Small intestine (tissue), 7 donors: ENCODE measurements around the gene ACTG1. TPM values are rescaled to one million over a fixed set of nuclear protein-coding genes. Genes with fewer than 3 reads are reported as not detected.
A peak's percentile ranks its signal among the peaks of the same experiment; 100 is the strongest.
"Not testable (repeated sequence)": the region's sequence is repeated elsewhere in the genome, so short reads cannot be mapped to it uniquely, and the experiment has no call there.

Experiments used
- DNase-seq, 2 donors: peaks; one replicate each; pipeline versions ENCODE4 v3.0.0 to v3.0.0-alpha.2; 2013
- FAIRE-seq: peaks from 2 replicates; lab custom pipeline; 2012; peaks lifted over from hg19 to GRCh38; lab: Jason Lieb, UNC
- H3K27ac ChIP-seq, 3 donors: one replicate each; pipeline ENCODE4 v1.5.1; 2013; ENCODE audit warnings: low read length in 2 of 3, mild to moderate bottlenecking in 2 of 3, control low read depth in 1 of 3, inconsistent platforms in 1 of 3, low read depth in 1 of 3, moderate library complexity in 1 of 3
- H3K27me3 ChIP-seq, 3 donors: one replicate each; pipeline ENCODE4 v1.6.1; 2013; ENCODE audit warnings: low read length in 3 of 3, inconsistent platforms in 1 of 3; ENCODE audit not compliant: control insufficient read depth in 3 of 3, insufficient read depth in 3 of 3
- H3K36me3 ChIP-seq, 3 donors: one replicate each; pipeline ENCODE4 v1.6.1; 2013; ENCODE audit warnings: low read length in 3 of 3, inconsistent platforms in 1 of 3, low read depth in 1 of 3, mild to moderate bottlenecking in 1 of 3, moderate library complexity in 1 of 3; ENCODE audit not compliant: control insufficient read depth in 3 of 3, insufficient read depth in 2 of 3
- H3K4me1 ChIP-seq, 3 donors: one replicate each; pipeline ENCODE4 v1.6.1; 2013; ENCODE audit warnings: low read length in 2 of 3, inconsistent platforms in 1 of 3, low read depth in 1 of 3, mild to moderate bottlenecking in 1 of 3, moderate library complexity in 1 of 3; ENCODE audit not compliant: control insufficient read depth in 3 of 3, insufficient read depth in 2 of 3
- H3K4me3 ChIP-seq, 3 donors: one replicate each; pipeline ENCODE4 v1.5.1; 2013; ENCODE audit warnings: low read length in 3 of 3, control low read depth in 1 of 3, inconsistent platforms in 1 of 3, low read depth in 1 of 3, mild to moderate bottlenecking in 1 of 3, moderate library complexity in 1 of 3
- H3K9me3 ChIP-seq, 2 donors: one replicate each; pipeline ENCODE4 v1.6.1; 2013; ENCODE audit warnings: low read depth in 1 of 2, low read length in 1 of 2; ENCODE audit not compliant: control insufficient read depth in 2 of 2, insufficient read depth in 1 of 2
- WGBS, 3 donors: extraction: QIAGEN DNeasy Blood & Tissue Kit; methylation state at CpG; one replicate each; pipeline ENCODE4 v1.1.7; 2013; 5-methylcytosine and 5-hydroxymethylcytosine counted together
- polyA plus RNA-seq, 4 donors: library from polyadenylated mRNA; stranded (reverse) in 3 of 4; unstranded in 1 of 4; fragments of 200-250 nt in 3 of 4; fragments of 120-200 nt in 1 of 4; gene quantifications; one replicate each; pipeline versions ENCODE4 v1.2.1 to v1.2.3, GENCODE V29; 2013
- donor health status: healthy with polysubstance abuse.
- donor health status: control.
- donor health status: control.
- donor health status: Bipolar disorder and iron deficiency.
- donor health status: healthy.

The ACTG1 gene
- polyA plus RNA-seq, 4 donors: 1,318 to 3,459 (median 1,787) TPM

DNA sequence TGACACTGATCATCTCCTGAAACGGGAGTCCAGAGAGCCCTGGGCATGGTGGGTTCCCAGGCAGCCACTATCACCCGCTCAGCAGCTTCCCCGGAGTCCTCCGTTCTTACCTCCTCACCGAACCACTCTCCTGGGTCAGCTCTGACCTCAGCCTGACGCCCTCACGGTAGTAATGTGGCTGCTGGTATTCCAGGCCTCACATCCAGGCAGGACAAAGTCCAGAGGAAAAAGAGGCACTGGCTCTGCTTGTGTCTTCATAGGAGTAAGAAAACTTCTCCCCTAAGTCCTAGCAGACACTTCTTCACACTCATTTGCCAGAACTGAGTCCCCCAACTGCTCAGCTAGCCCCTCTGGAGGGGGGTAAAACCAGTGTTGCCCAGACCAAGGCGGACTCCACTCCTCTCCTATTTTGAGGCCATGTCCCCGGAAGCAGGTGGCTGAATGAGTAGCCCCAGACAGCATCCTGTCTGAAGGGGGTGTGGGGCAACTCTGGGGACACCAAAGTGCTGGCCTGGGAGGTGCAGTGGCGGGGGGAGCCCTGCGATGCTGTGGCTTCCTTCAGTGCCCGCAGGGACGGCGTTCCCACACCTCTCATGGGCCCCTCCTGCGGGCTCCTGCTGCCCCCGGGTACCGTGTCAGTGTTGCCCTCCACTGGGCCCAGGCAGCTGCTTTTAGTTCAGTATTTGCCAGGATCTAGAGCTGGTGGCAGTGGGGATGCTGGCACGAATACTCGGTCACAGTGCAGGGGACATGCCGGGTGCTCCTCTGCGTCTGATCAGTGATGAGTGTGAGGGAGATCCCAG, 20.9 kb upstream of the ACTG1 start:
- Histone ChIP-seq H3K27ac (no peak overlapping the region), H3K27me3 (peaks cover 0 to 31% (median 2%) of the 10 kb centered on the region in 3 donors), H3K36me3 (peaks cover 0 to 7% (median 0%) of the 10 kb centered on the region in 3 donors), H3K4me3 (no peak overlapping the region), H3K4me1 (peaks cover 0 to 23% (median 3%) of the 10 kb centered on the region in 3 donors), H3K9me3 (no peaks in the 10 kb centered on the region)
- peak; percentile 51 to 57 for DNase-seq
- no peak for FAIRE-seq
- WGBS, 3 donors: 40 to 57% (median 49%) methylated on average over 21 of the region's 21 CpGs

DNA sequence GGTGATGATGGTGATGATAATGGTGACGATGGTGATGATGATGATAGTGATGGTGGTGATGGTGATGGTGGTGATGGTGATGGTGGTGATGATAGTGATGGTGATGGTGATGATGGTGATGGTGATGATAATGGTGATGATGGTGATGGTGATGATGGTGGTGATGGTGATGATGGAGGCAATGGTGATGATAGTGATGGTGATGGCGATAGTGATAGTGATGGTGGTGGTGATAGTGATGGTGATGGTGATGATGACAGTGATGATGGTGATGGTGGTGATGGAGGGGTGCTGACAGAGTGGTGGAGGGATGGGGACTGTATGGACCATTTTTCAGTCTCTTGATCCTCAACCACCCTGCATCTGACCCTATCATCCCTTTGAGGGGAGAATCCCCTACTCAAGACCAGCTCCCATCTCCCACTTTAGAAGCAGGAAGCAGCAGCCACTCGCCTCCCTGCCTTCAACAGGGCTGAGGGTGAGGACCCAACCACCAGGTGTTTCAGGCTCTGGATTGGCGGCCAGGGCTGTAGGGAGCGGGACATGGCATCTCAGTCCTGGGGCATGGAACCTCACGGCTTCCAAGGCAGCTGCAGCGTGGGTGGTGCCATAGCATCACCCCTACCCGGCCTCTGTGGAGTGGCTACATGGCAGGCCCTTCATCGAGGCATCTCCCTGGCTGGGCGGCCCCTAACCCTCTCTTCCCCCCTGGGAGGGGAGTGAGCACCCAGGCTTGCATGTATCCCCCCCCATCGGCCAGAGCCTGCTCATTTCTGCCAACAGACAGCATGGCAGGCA, 20.1 kb upstream of the ACTG1 start:
- no peak for DNase-seq
- 91 to 95% (median 92%) methylated on average over 10 to 11 of the region's 11 CpGs for WGBS, 3 donors
- Histone ChIP-seq H3K36me3 (no peaks in the 10 kb centered on the region), H3K27me3 (peaks cover 0 to 38% (median 2%) of the 10 kb centered on the region in 3 donors), H3K4me1 (peaks cover 0 to 20% (median 3%) of the 10 kb centered on the region in 3 donors), H3K4me3 (no peak overlapping the region), H3K27ac (no peak overlapping the region), H3K9me3 (no peaks in the 10 kb centered on the region)
- no peak for FAIRE-seq

DNA sequence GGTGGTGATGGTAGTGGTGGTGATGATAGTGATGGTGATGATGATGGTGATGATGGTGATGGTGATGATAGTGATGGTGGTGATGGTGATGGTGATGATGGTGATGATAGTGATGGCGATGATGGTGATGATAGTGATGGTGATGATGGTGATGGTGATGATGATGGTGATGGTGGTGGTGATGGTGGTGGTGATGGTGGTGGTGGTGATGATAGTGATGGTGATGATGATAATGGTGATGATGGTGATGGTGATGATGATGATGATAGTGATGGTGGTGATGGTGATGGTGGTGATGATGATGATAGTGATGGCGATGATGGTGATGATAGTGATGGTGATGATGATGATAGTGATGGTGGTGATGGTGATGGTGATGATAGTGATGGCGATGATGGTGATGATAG, 19.4 kb upstream of the ACTG1 start:
- not testable (repeated sequence) for FAIRE-seq, H3K4me3 ChIP-seq, DNase-seq, H3K27ac ChIP-seq, H3K36me3 ChIP-seq, H3K9me3 ChIP-seq
- Histone ChIP-seq H3K4me1 (peaks cover 0 to 13% (median 0%) of the 10 kb centered on the region in 3 donors), H3K27me3 (peaks cover 0 to 38% (median 2%) of the 10 kb centered on the region in 3 donors)
- WGBS, 3 donors: 95 to 100% (median 95%) methylated on average over 3 of the region's 3 CpGs

DNA sequence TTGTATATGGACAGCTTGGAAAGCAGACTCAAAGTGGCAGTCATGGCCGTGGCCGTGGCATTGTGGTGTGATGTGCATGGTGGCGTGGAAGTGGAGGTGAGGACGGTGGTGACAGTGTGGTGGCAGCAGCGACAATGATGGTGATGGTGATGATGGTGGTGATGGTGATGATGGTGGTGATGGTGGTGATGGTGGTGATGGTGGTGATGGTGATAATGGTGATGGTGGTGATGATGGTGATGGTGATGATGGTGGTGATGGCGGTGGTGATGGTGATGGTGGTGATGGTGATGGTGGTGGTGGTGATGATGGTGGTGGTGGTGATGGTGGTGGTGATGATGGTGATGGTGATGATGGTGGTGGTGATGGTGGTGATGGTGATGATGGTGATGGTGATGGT, 18.4 kb upstream of the ACTG1 start:
- not testable (repeated sequence) for FAIRE-seq, H3K9me3 ChIP-seq, H3K4me3 ChIP-seq, H3K4me1 ChIP-seq, H3K36me3 ChIP-seq, DNase-seq, H3K27ac ChIP-seq
- peaks cover 0 to 36% (median 2%) of the 10 kb centered on the region in 3 donors for H3K27me3 ChIP-seq
- WGBS, 3 donors: 80 to 91% (median 82%) methylated on average over 6 of the region's 6 CpGs

DNA sequence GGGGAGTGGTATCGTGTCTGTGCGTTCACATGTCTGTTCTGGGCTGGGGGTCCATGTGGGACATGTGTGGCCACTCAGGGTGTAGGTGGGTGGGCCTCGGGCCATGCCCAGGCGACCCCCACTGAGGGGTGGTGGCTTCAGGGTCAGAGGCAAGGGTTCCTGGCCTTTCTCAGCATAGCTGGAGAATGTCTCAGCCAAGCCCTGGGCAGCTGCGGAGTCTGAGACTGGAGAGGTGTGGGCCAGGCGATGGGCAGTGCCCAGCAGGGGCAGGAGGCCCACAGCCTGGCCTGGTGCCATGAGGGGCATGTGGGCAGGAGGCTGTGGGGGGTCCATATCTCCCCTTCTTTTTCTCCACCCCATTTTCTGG, 16.8 kb upstream of the ACTG1 start:
- no peak for FAIRE-seq

DNA sequence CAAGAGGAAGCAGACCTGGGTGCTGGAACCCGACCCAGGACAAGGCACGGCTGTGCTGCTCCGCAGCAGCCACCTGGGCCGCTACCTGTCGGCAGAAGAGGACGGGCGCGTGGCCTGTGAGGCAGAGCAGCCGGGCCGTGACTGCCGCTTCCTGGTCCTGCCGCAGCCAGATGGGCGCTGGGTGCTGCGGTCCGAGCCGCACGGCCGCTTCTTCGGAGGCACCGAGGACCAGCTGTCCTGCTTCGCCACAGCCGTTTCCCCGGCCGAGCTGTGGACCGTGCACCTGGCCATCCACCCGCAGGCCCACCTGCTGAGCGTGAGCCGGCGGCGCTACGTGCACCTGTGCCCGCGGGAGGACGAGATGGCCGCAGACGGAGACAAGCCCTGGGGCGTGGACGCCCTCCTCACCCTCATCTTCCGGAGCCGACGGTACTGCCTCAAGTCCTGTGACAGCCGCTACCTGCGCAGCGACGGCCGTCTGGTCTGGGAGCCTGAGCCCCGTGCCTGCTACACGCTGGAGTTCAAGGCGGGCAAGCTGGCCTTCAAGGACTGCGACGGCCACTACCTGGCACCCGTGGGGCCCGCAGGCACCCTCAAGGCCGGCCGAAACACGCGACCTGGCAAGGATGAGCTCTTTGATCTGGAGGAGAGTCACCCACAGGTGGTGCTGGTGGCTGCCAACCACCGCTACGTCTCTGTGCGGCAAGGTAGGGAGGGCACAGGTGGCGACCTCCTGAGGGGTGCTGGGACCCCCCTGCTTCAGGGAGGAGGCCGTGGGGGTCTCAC, 16.2 kb upstream of the ACTG1 start:
- no peaks in the 10 kb centered on the region for H3K36me3 ChIP-seq
- WGBS, 3 donors: 35 to 85% (median 48%) methylated on average over 49 to 62 of the region's 62 CpGs

More for the DNA sequence above, 16.8 kb upstream of the ACTG1 start:
- 74 to 85% (median 79%) methylated on average over 5 to 6 of the region's 6 CpGs for WGBS, 3 donors
- Histone ChIP-seq H3K4me3 (no peak overlapping the region), H3K4me1 (peaks cover 0 to 7% (median 0%) of the 10 kb centered on the region in 3 donors), H3K9me3 (no peaks in the 10 kb centered on the region), H3K27me3 (peaks cover 0 to 31% (median 2%) of the 10 kb centered on the region in 3 donors), H3K36me3 (no peaks in the 10 kb centered on the region), H3K27ac (no peak overlapping the region)
- no peak for DNase-seq

DNA sequence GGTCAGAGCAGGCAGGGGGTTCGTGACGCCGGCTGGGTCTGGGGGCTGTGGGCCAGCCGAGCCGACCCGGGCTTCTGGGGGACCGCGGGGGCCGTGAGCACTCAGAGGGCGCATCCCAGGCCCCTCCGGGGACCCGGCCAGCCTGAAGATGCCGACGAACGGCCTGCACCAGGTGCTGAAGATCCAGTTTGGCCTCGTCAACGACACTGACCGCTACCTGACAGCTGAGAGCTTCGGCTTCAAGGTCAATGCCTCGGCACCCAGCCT, 15.7 kb upstream of the ACTG1 start:
- Histone ChIP-seq H3K4me1 (peaks cover 0 to 11% (median 0%) of the 10 kb centered on the region in 3 donors), H3K9me3 (no peaks in the 10 kb centered on the region), H3K36me3 (no peaks in the 10 kb centered on the region), H3K27ac (no peak overlapping the region), H3K4me3 (no peak overlapping the region), H3K27me3 (peaks cover 0 to 31% (median 2%) of the 10 kb centered on the region in 3 donors)
- WGBS, 3 donors: 23 to 63% (median 40%) methylated on average over 14 to 20 of the region's 20 CpGs
- FAIRE-seq: no peak
- no peak for DNase-seq

More for the DNA sequence above, 16.2 kb upstream of the ACTG1 start:
- Histone ChIP-seq H3K27me3 (peaks cover 0 to 31% (median 2%) of the 10 kb centered on the region in 3 donors), H3K9me3 (no peaks in the 10 kb centered on the region), H3K4me3 (no peak overlapping the region), H3K27ac (no peak overlapping the region), H3K4me1 (peaks cover 0 to 8% (median 0%) of the 10 kb centered on the region in 3 donors)
- no peak for DNase-seq
- no peak for FAIRE-seq
